ENCODE results near the gene INSRR.

- TF ChIP-seq CTCF (IDR thresholded peaks at IDR 0.05) (no peak), EP300 (IDR thresholded peaks at IDR 0.05) (no peak), POLR2A (IDR thresholded peaks at IDR 0.05) (no peak)
Observed at GRCh38 chr1:156882543-156882942, 23.6 kb upstream of the INSRR start.

Measured in gastroesophageal sphincter (tissue), 3 donors.